GM21619 (cell line): ENCODE data around the gene CNIH3.

Experiments
- ATAC-seq: cut with Tn5 transposase; IDR thresholded peaks from one replicate; pipeline ENCODE4 v1.9.1; 2021; ENCODE audit not compliant: unreplicated experiment

CNIH3 gene

GRCh38 chr1:224767676-224768075, 151.6 kb downstream of the CNIH3 start:
- ATAC-seq: no peak

- no peak for ATAC-seq
Measured at GRCh38 chr1:224768971-224769370, 152.9 kb downstream of the CNIH3 start.

- no peak for ATAC-seq
Measured at GRCh38 chr1:224769452-224770335, 153.6 kb downstream of the CNIH3 start.

- no peak for ATAC-seq
Measured at GRCh38 chr1:224770336-224770693, 154.2 kb downstream of the CNIH3 start.

- no peak for ATAC-seq
Measured at GRCh38 chr1:224773646-224774045, 157.5 kb downstream of the CNIH3 start.

- peak; percentile 58 for ATAC-seq
Measured at GRCh38 chr1:224774378-224774777, 158.3 kb downstream of the CNIH3 start.

- ATAC-seq: no peak
Measured at GRCh38 chr1:224777180-224777579, 161.1 kb downstream of the CNIH3 start.

GRCh38 chr1:224779536-224779935, 163.4 kb downstream of the CNIH3 start:
- no peak for ATAC-seq

GRCh38 chr1:224780736-224781135, 164.6 kb downstream of the CNIH3 start:
- ATAC-seq: no peak

- ATAC-seq: peak; percentile 52
Measured at GRCh38 chr1:224781800-224782199, 165.7 kb downstream of the CNIH3 start.

- ATAC-seq: no peak
Measured at GRCh38 chr1:224782281-224783000, 166.3 kb downstream of the CNIH3 start.

GRCh38 chr1:224783006-224783651, 167.0 kb downstream of the CNIH3 start:
- peak; percentile 67 for ATAC-seq

GRCh38 chr1:224784265-224785039, 168.3 kb downstream of the CNIH3 start:
- ATAC-seq: no peak

- no peak for ATAC-seq
Measured at GRCh38 chr1:224785040-224785328, 168.9 kb downstream of the CNIH3 start.

GRCh38 chr1:224785622-224786021, 169.5 kb downstream of the CNIH3 start:
- no peak for ATAC-seq

- no peak for ATAC-seq
Measured at GRCh38 chr1:224786533-224787250, 170.6 kb downstream of the CNIH3 start.

GRCh38 chr1:224789311-224789710, 173.2 kb downstream of the CNIH3 start:
- ATAC-seq: no peak
